ENCODE results near the gene SIRT2. TPM values are rescaled to one million over a fixed set of nuclear protein-coding genes. Genes with fewer than 3 reads are reported as not detected.

SIRT2 gene
- total RNA-seq = 27.4 and 28.9 TPM in 2 replicates
- long read RNA-seq, partial matches to known transcripts = 0 of 9 reads
- long read RNA-seq, other reads (novel, unspliced or antisense) = 6 of 9 reads

GRCh38 chr19:38899447-38900201 is at the start of gene SIRT2, which contains the start of gene NFKBIB:
SIRT2 (minus strand) TSS chr19:38899618; CDS start chr19:38899521, 97 bp downstream.
NFKBIB (plus strand) TSS chr19:38899969; CDS start chr19:38900033, 64 bp downstream.
- Mint-ChIP-seq H3K4me3 (peak within 1 kb of the TSS; percentile 93), H3K4me1 (peaks cover 30% of the 10 kb centered on the region), H3K9me3 (no peaks in the 10 kb centered on the region), H3K27me3 (ENCODE audit: low read depth) (no peaks in the 10 kb centered on the region), H3K36me3 (ENCODE audit: low read depth) (peaks cover 2% of the 10 kb centered on the region), H3K27ac (ENCODE audit: unreplicated experiment) (peak within 1 kb of the TSS; percentile 94)
- DNase-seq (ENCODE audit: low read depth, low spot score) = peak; percentile 96
- TF ChIP-seq, protein P1, sequence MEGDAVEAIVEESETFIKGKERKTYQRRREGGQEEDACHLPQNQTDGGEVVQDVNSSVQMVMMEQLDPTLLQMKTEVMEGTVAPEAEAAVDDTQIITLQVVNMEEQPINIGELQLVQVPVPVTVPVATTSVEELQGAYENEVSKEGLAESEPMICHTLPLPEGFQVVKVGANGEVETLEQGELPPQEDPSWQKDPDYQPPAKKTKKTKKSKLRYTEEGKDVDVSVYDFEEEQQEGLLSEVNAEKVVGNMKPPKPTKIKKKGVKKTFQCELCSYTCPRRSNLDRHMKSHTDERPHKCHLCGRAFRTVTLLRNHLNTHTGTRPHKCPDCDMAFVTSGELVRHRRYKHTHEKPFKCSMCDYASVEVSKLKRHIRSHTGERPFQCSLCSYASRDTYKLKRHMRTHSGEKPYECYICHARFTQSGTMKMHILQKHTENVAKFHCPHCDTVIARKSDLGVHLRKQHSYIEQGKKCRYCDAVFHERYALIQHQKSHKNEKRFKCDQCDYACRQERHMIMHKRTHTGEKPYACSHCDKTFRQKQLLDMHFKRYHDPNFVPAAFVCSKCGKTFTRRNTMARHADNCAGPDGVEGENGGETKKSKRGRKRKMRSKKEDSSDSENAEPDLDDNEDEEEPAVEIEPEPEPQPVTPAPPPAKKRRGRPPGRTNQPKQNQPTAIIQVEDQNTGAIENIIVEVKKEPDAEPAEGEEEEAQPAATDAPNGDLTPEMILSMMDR (conservative IDR thresholded peaks at IDR 0.05) = no peak

- H3K36me3 Mint-ChIP-seq (ENCODE audit: low read depth) = peaks cover 12% of the 10 kb centered on the region
- no peak overlapping the region for H3K27ac Mint-ChIP-seq (ENCODE audit: unreplicated experiment)
- no peaks in the 10 kb centered on the region for H3K9me3 Mint-ChIP-seq
- DNase-seq (ENCODE audit: low read depth, low spot score) = no peak
- TF ChIP-seq, protein P1 (conservative IDR thresholded peaks at IDR 0.05) = no peak
- peaks cover 15% of the 10 kb centered on the region for H3K4me1 Mint-ChIP-seq
- peaks cover 3% of the 10 kb centered on the region for H3K27me3 Mint-ChIP-seq (ENCODE audit: low read depth)
- H3K4me3 Mint-ChIP-seq = peak overlapping the region; percentile 56
These were observed 47.0 kb upstream of the SIRT2 start for GRCh38 chr19:38946229-38947010.

DNA sequence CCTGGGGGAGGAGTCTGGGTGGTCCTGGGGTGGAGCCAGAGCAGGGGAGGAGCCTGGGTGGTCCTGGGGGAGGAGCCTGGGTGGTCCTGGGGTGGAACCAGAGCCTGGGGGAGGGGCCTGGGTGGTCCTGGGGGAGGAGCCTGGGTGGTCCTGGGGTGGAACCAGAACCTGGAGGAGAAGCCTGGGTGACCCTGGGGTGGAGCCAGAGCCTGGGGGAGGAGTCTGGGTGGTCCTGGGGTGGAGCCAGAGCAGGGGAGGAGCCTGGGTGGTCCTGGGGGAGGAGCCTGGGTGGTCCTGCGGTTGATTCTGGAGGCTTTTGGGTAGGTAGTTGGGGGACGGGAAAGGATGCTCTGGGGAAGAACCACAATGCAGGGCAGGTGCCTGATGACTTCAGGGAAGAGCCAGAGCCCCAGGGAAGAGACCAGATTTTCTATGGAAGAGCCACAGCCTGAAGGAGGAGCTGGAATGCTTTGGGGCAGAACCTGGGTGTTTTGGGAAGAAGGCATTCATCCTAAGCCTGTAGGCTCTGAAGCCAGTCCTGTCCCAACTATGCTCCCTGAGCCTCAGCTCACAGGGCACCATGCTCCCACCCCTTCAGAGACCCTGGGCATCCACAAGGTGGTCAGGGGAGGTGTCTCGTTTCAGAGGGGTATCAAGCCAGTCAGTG is 46.3 kb upstream of the SIRT2 start:
- Mint-ChIP-seq H3K4me1 (peaks cover 15% of the 10 kb centered on the region), H3K9me3 (no peaks in the 10 kb centered on the region), H3K36me3 (ENCODE audit: low read depth) (peaks cover 12% of the 10 kb centered on the region), H3K4me3 (no peak overlapping the region), H3K27me3 (ENCODE audit: low read depth) (peaks cover 3% of the 10 kb centered on the region), H3K27ac (ENCODE audit: unreplicated experiment) (no peak overlapping the region)
- TF ChIP-seq, protein P1 (conservative IDR thresholded peaks at IDR 0.05) = no peak
- DNase-seq (ENCODE audit: low read depth, low spot score) = no peak

- TF ChIP-seq, protein P1 (conservative IDR thresholded peaks at IDR 0.05) = no peak
- no peak for DNase-seq (ENCODE audit: low read depth, low spot score)
- Mint-ChIP-seq H3K4me3 (peak overlapping the region; percentile 4), H3K4me1 (peaks cover 11% of the 10 kb centered on the region), H3K9me3 (no peaks in the 10 kb centered on the region), H3K36me3 (ENCODE audit: low read depth) (peaks cover 12% of the 10 kb centered on the region), H3K27ac (ENCODE audit: unreplicated experiment) (no peak overlapping the region), H3K27me3 (ENCODE audit: low read depth) (peaks cover 3% of the 10 kb centered on the region)
These were observed 45.6 kb upstream of the SIRT2 start for GRCh38 chr19:38944981-38945506.
